ENCODE results near the gene CREB5.

DNA sequence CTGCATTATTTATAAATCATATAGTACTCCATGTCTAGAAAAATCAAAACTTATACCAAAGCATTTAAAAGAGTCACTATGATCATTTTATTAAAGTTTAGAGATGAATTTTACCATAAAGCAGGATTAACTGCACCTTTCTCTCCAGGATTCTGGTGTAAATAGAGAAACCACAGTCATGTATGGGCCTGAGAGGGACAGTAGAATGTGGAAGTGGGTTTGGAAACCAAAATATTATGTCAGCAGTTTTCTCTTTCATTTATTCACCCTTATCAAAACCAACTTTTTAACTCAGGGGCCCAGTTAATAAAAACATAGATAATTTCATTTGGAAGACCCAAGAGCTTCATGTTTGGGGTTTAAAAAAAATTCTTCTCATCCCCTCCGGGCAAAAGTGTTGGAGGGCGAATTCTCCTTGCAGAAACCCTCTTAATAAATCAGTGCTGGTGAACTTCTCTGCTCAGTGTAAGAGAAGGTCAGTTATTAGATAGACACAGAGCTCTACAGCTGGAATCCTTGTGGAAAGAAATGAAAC, 266.2 kb downstream of the CREB5 start:
- TF ChIP-seq CTCF (IDR thresholded peaks at IDR 0.05) (no peak), EP300 (IDR thresholded peaks at IDR 0.05) (no peak), POLR2A (IDR thresholded peaks at IDR 0.05) (no peak)
